ENCODE data around the gene LRP1.

LRP1 gene

DNA sequence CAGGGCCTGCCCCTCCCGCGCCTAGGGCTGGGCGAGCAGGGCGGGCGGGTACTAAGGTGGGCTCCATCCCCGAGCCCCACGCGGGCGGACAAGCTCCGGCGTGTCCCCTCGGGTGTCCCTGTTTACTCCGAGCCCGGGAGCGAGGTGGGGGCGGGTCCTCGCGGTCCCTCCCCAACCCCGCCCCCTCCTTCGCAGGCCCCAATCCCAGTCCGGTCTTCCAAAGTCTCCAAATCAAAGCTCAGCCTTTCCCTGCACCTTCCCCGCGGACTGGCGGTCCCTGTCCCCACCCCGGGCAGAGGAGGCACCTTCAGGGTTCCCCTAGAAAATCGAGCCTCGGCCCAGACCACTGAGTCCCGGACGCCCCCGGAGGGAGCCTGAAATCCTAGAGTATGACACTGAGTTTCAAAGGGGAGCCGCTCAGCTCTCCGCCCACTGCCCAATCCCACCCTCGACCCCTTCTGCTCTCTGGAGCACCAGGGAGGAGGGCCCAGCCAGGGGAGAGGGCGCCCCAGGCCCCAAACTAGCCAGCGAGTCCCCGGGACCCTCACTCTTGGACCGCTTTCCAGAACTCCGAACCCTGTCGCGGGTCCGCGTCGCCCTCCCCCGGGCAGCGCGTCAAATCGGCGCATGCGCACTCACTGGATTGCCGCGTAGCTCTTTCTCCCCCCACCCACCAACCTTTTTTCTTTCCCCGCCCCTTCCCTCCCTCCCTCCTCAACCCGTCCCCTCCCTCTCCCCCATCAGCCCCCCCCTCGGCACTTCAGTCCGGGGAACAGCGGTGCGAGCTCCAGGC lies at the start of gene LRP1:
Gene LRP1 (plus strand): TSS at position 758 of the 793 bp plus-strand sequence. CDS start 482 bp downstream, outside the sequence.
- DNase-seq = peak; percentile 62
- Histone ChIP-seq H2AFZ (ENCODE audit: low read length) (peak within 1 kb of the TSS; percentile 77), H3K9me2 (replicated peaks; ENCODE audit: insufficient read depth, low read length) (no peaks in the 10 kb centered on the region)

DNA sequence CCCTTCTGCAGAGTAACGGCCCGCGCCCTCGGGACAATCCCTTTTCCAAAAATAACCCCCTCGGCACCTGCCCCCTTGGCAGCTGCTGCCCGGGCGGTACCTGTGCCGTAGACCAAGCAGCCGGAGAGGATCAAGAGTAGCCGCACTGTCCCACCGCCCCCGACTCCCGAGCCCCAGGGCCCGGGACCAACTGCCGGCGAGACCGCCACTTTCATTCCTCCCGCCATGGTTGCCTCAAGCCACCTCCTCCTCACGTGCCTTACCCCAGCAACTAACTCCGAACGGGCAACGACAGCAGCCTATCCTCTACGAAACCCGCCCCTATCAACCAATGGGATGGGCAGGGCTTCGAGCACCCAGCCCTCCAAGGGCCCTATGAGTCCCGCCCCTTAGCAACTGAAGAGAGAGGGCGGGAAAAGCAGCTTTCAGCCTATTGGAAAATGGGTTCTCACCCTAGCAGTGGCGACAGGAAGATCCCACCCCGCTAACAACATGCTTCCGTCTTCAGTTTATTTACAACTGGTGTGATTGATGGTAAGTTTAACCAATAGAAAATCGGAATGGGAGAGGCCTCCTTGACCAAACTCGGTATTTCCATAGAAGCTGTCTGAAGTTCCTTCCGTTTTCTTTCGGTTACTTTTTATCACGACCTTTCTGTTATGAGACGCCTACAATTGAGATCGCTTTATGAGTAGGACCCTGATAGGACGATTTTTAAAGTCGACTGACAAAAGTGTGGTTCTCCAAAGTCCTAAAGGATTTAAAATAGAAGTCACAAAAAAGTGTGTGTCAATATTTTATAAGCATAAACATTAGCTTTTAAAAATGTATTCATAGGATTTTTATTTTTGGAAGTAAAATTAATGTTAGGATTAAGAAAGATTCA lies 49.5 kb upstream of the LRP1 start, which contains the start of gene NEMP1:
Gene NEMP1 (minus strand): TSS at position 273 of the 886 bp plus-strand sequence. CDS start 46 bp downstream, at position 227.
- H3K4me3 ChIP-seq (ENCODE audit: low read length) = peak within 1 kb of the TSS; percentile 89
- H3K9me2 ChIP-seq (replicated peaks; ENCODE audit: insufficient read depth, low read length) = no peaks in the 10 kb centered on the region
- peak within 1 kb of the TSS; percentile 78 for H2AFZ ChIP-seq (ENCODE audit: low read length)
- no peaks in the 10 kb centered on the region for H3K27me3 ChIP-seq (replicated peaks; ENCODE audit: insufficient read depth, low read length)
- H3K4me2 ChIP-seq (ENCODE audit: low read depth, low read length) = peak within 1 kb of the TSS; percentile 79
- H4K20me1 ChIP-seq (ENCODE audit: insufficient read depth, low read length) = no peaks in the 10 kb centered on the region
- no peaks in the 10 kb centered on the region for H3K9me3 ChIP-seq (replicated peaks; ENCODE audit: insufficient read depth, low read length)
- H3K36me3 ChIP-seq (replicated peaks; ENCODE audit: insufficient read depth, low read length) = no peaks in the 10 kb centered on the region
- no peak for TF ChIP-seq EZH2 (optimal IDR thresholded peaks at IDR 0.05; ENCODE audit: low read depth, low read length)
- TF ChIP-seq CTCF (IDR thresholded peaks at IDR 0.05; ENCODE audit: low read length) = no peak
- TF ChIP-seq EZH2phosphoT487 (IDR thresholded peaks at IDR 0.05; ENCODE audit: low read length) = no peak
- peaks cover 6% of the 10 kb centered on the region; the same call in 1 of the 2 replicates for H3F3A ChIP-seq (ENCODE audit: insufficient read depth, low read length)
- peaks cover 8% of the 10 kb centered on the region for H3K4me1 ChIP-seq (ENCODE audit: low read length)
- peak within 1 kb of the TSS; percentile 88 for H3K9ac ChIP-seq (ENCODE audit: low read length)
- H3K79me2 ChIP-seq (ENCODE audit: low read length) = peaks cover 36% of the 10 kb centered on the region
- H3K27ac ChIP-seq (ENCODE audit: low read length) = peak within 1 kb of the TSS; percentile 80
- DNase-seq = peak; percentile 100

More for the DNA sequence above, at the start of gene LRP1:
- no peaks in the 10 kb centered on the region for H4K20me1 ChIP-seq (ENCODE audit: insufficient read depth, low read length)
- H3F3A ChIP-seq (ENCODE audit: insufficient read depth, low read length) = no peaks in the 10 kb centered on the region
- H3K27ac ChIP-seq (ENCODE audit: low read length) = no peak within 1 kb of the TSS
- no peaks in the 10 kb centered on the region for H3K79me2 ChIP-seq (ENCODE audit: low read length)
- TF ChIP-seq EZH2 (optimal IDR thresholded peaks at IDR 0.05; ENCODE audit: low read depth, low read length) (no peak), CTCF (IDR thresholded peaks at IDR 0.05; ENCODE audit: low read length) (no peak), EZH2phosphoT487 (IDR thresholded peaks at IDR 0.05; ENCODE audit: low read length) (no peak)
- peaks cover 9% of the 10 kb centered on the region; the same call in 1 of the 2 replicates for H3K4me1 ChIP-seq (ENCODE audit: low read length)
- H3K4me3 ChIP-seq (ENCODE audit: low read length) = peak within 1 kb of the TSS; percentile 75
- H3K27me3 ChIP-seq (replicated peaks; ENCODE audit: insufficient read depth, low read length) = peaks cover 39% of the 10 kb centered on the region
- H3K36me3 ChIP-seq (replicated peaks; ENCODE audit: insufficient read depth, low read length) = no peaks in the 10 kb centered on the region
- H3K9ac ChIP-seq (ENCODE audit: low read length) = peak within 1 kb of the TSS; percentile 29; the same call in 1 of the 2 replicates
- no peaks in the 10 kb centered on the region for H3K9me3 ChIP-seq (replicated peaks; ENCODE audit: insufficient read depth, low read length)
- peak within 1 kb of the TSS; percentile 79 for H3K4me2 ChIP-seq (ENCODE audit: low read depth, low read length)

- Histone ChIP-seq H4K20me1 (ENCODE audit: insufficient read depth, low read length) (no peaks in the 10 kb centered on the region), H3K36me3 (replicated peaks; ENCODE audit: insufficient read depth, low read length) (no peaks in the 10 kb centered on the region), H3K27me3 (replicated peaks; ENCODE audit: insufficient read depth, low read length) (no peaks in the 10 kb centered on the region), H2AFZ (ENCODE audit: low read length) (peak overlapping the region; percentile 72; the same call in 1 of the 2 replicates), H3K27ac (ENCODE audit: low read length) (no peak overlapping the region; the same call in 1 of the 2 replicates), H3K9me2 (replicated peaks; ENCODE audit: insufficient read depth, low read length) (no peaks in the 10 kb centered on the region), H3K4me3 (ENCODE audit: low read length) (peak overlapping the region; percentile 59; the same call in 1 of the 2 replicates), H3F3A (ENCODE audit: insufficient read depth, low read length) (peaks cover 6% of the 10 kb centered on the region; the same call in 1 of the 2 replicates), H3K79me2 (ENCODE audit: low read length) (peaks cover 27% of the 10 kb centered on the region), H3K4me1 (ENCODE audit: low read length) (peaks cover 8% of the 10 kb centered on the region), H3K9me3 (replicated peaks; ENCODE audit: insufficient read depth, low read length) (no peaks in the 10 kb centered on the region), H3K4me2 (ENCODE audit: low read depth, low read length) (peak overlapping the region; percentile 79; the same call in 1 of the 2 replicates), H3K9ac (ENCODE audit: low read length) (no peak overlapping the region)
- TF ChIP-seq CTCF (IDR thresholded peaks at IDR 0.05; ENCODE audit: low read length) (no peak), EZH2phosphoT487 (IDR thresholded peaks at IDR 0.05; ENCODE audit: low read length) (no peak), EZH2 (optimal IDR thresholded peaks at IDR 0.05; ENCODE audit: low read depth, low read length) (no peak)
- no peak for DNase-seq
Measured at GRCh38 chr12:57079821-57080220, 48.5 kb upstream of the LRP1 start.

All from MM.1S (cell line).